Astrocyte of the spinal cord (primary cell): ENCODE results near the gene PPP1R1C.

ENCODE experiments used
- DNase-seq: peaks from one replicate; pipeline ENCODE4 v3.0.0; 2011; ENCODE audit warnings: low read depth, low spot score
- H3K4me3 ChIP-seq: 2 replicates; pipeline ENCODE4 v1.5.1; 2011; ENCODE audit warnings: low read depth, mild to moderate bottlenecking, low read length, moderate library complexity
- in situ Hi-C: cut with HindIII; loops from 2 replicates; pipeline ENCODE4 v1.10.0; 2017; ENCODE audit warnings: low sequenced_read_pairs
- TF ChIP-seq, protein P1 (sequence below): IDR thresholded peaks from 2 replicates; pipeline ENCODE4 v1.5.1; 2012; ENCODE audit warnings: low read depth, mild to moderate bottlenecking, low read length, inconsistent platforms

PPP1R1C gene

GRCh38 chr2:182062329-182062972 is 76.8 kb downstream of the PPP1R1C start:
- in situ Hi-C loops = no loop called here
- TF ChIP-seq, protein P1, sequence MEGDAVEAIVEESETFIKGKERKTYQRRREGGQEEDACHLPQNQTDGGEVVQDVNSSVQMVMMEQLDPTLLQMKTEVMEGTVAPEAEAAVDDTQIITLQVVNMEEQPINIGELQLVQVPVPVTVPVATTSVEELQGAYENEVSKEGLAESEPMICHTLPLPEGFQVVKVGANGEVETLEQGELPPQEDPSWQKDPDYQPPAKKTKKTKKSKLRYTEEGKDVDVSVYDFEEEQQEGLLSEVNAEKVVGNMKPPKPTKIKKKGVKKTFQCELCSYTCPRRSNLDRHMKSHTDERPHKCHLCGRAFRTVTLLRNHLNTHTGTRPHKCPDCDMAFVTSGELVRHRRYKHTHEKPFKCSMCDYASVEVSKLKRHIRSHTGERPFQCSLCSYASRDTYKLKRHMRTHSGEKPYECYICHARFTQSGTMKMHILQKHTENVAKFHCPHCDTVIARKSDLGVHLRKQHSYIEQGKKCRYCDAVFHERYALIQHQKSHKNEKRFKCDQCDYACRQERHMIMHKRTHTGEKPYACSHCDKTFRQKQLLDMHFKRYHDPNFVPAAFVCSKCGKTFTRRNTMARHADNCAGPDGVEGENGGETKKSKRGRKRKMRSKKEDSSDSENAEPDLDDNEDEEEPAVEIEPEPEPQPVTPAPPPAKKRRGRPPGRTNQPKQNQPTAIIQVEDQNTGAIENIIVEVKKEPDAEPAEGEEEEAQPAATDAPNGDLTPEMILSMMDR = no peak
- no peak for DNase-seq
- no peak overlapping the region for H3K4me3 ChIP-seq

DNA sequence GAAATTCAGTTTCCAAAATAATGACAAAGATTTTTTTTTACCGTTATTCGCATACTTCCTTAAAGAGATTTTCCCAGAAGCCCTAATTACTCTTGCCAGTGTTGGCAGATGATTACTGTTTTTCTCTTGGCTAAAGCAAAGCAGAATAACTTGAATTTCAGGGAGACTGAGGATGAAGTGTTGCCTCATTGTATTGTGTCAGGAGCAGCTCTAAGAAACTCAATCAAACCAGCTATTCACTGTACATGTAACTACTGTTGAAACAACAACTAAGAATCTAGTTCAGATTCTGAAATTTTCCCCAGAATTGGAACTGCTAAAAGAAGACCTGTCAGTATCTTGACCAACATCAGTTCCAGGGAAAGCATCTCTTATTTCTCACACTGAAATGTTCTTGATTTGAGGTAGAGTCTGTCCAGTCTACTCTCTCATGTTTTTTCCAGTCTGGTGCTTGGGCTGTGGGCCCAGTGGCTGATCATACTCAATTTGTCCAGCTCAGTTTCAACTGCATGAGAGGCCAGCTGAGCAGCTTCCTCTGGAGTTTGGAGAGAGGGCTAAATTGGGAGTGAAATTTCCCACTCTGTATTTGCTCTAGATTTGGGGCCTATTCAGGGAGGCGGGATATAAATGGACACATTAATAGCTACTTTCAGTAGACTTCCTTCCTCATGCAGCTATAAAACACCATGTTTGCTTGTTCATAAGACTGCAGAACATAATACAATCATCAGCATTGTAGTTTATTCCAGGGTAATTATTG is 78.5 kb downstream of the PPP1R1C start:
- TF ChIP-seq, protein P1 = no peak
- H3K4me3 ChIP-seq = no peak overlapping the region
- no peak for DNase-seq
- in situ Hi-C loops = no loop called here

DNA sequence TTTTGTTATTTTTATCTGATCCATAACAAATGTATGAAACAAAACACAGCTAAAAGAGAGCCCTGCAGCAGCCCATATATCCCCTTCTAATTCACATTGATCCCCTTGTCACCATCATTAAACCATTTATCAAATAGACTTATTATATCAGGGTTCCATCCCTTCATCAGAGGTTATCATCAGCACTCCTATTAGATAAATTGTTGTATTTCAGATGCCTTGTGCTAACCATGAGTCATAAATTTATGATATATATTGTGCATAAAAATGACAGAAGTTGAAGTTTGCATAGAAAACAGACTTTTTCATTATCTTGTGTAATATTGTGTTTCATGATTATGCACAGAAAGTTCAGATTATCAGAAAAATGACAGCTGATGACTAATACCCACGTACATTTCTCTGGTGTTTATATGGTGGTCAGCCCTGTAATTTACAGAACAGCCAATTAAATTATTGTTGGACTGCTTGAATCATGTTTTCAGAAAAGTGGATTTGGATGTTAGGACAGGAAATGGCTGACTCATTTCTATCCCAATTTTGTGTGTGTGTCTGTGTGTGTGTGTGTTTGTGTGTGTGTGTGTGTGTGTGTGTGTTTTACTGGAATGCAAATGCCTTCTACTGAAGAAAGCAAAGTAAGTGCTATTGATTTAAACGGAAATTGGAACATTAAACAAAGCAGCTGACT is 80.9 kb downstream of the PPP1R1C start:
- TF ChIP-seq, protein P1 = no peak
- H3K4me3 ChIP-seq = no peak overlapping the region
- in situ Hi-C loops = no loop called here
- DNase-seq = peak; percentile 85

DNA sequence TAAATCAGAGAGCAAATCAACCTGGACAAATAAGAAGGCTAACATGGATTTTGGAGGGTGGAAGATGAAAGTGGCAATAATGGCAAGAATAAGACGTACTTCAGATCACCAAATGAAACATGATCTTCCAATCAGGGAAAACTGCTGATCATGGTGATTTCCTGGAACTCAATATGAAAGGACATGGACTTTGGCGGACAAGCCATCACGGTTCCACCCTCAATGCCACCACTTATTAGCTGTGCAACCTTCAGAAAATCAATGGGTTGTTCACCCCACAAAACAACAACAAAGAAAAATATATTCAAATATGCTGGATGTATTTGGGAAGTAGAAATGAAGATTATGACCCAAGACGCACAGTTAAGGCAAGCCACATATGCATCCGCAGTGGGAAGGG is 81.7 kb downstream of the PPP1R1C start:
- in situ Hi-C loops = no loop called here
- no peak overlapping the region for H3K4me3 ChIP-seq
- no peak for DNase-seq
- TF ChIP-seq, protein P1 = no peak

DNA sequence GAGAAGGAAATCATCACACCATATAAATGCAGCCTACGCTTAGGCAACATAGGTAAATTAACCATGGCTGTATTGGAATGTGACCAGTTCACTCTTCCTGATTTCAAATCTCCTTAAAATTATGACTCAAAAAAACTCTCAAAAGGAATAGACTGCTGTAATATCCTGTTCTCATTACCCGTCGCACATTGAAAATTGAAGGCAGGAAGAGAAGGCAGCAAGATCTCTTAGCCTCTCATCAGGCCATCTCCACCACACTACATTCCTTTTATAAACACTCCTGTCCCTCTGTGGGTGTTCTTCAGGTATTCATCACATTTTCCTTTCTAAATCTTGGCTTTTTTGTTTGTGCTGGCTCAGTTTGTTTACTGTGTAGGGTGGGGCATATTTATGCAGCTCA is 83.2 kb downstream of the PPP1R1C start:
- in situ Hi-C loops = no loop called here
- DNase-seq = no peak
- TF ChIP-seq, protein P1 = no peak
- H3K4me3 ChIP-seq = no peak overlapping the region

DNA sequence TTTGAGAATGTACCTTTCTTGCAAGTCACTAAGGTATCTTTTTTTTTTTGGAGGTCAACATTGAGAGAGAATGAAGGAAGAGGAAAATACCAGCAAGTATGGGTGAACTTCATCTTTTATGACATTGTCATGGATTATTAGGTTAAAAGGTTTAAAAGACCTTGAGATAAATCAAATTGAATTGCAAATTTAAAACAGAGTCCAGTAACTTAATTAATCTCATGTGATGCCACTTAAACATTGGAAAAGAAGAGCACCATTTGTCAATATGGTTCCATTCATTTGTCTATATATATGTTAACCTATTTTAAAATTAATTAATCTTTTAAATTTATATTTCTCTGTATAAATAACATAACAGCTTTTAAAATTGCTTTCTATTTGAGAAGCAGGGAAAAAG is 83.8 kb downstream of the PPP1R1C start:
- TF ChIP-seq, protein P1 = no peak

More for the DNA sequence above, 83.8 kb downstream of the PPP1R1C start:
- no peak overlapping the region for H3K4me3 ChIP-seq
- DNase-seq = no peak
- in situ Hi-C loops = no loop called here
